ENCODE results near the gene SPECC1. TPM values are rescaled to one million over a fixed set of nuclear protein-coding genes. Genes with fewer than 3 reads are reported as not detected.

SPECC1 gene
- total and polyA plus RNA-seq, 9 of the 15 experiments (the other 6 are each of a cell fraction or from before 2014, with no cell fraction given), result 2.4 to 19.6 (median 14.7) TPM

GRCh38 chr17:20173091-20173490 lies 163.9 kb downstream of the SPECC1 start:
- no peak for ATAC-seq
- no TSS peak for BruUV-seq (replicated peaks)
- TF ChIP-seq GTF2F1 (IDR thresholded peaks at IDR 0.05; ENCODE audit: low read depth, low read length), result no peak
- no peak for TF ChIP-seq ESRRB (CRISPR knock-in tag; IDR thresholded peaks at IDR 0.05; ENCODE audit: borderline replicate concordance)
- no peak for TF ChIP-seq SP1 (CRISPR knock-in tag; IDR thresholded peaks at IDR 0.05)
- TF ChIP-seq RBM34 (IDR thresholded peaks at IDR 0.05; ENCODE audit: borderline replicate concordance, insufficient read depth, low read length), result no peak
- TF ChIP-seq RCOR1 (IDR thresholded peaks at IDR 0.05; ENCODE audit: borderline replicate concordance in 1 of 2, low read depth in 2 of 2, low read length in 2 of 2), result no peak
- TF ChIP-seq ARID3B (CRISPR knock-in tag; IDR thresholded peaks at IDR 0.05; ENCODE audit: borderline replicate concordance), result no peak
- TF ChIP-seq XRCC5 (IDR thresholded peaks at IDR 0.05; ENCODE audit: low read depth, low read length), result no peak
- TF ChIP-seq ZHX1 (conservative IDR thresholded peaks at IDR 0.05; ENCODE audit: low read length), result no peak
- TF ChIP-seq BCLAF1 (IDR thresholded peaks at IDR 0.05; ENCODE audit: borderline replicate concordance in 1 of 2, control insufficient read depth in 1 of 2, low read depth in 2 of 2, low read length in 1 of 2), result no peak
- no peak for TF ChIP-seq SMAD2 (IDR thresholded peaks at IDR 0.05; ENCODE audit: low read depth, low read length)
- no peak for TF ChIP-seq THAP12 (CRISPR knock-in tag; IDR thresholded peaks at IDR 0.05)

More at GRCh38 chr17:20173091-20173490, 163.9 kb downstream of the SPECC1 start:
- no peak overlapping the region for H3K27ac ChIP-seq (ENCODE audit: extremely low read depth, low read depth, low read length)
- FAIRE-seq (no peak), DNase-seq (ENCODE audit: extremely low read depth in 1 of 4, low spot score in 3 of 4) (no peak)
- no peaks in the 10 kb centered on the region for H3K79me2 ChIP-seq (ENCODE audit: control insufficient read depth, insufficient read depth, low read length)
- no peaks in the 10 kb centered on the region for H3K27me3 ChIP-seq (ENCODE audit: control insufficient read depth in 2 of 2, insufficient read depth in 2 of 2, low read length in 2 of 2)
- intact Hi-C loops (cut with micrococcal nuclease), result no loop called here
- WGBS (ENCODE audit: insufficient coverage, low coverage, missing lambda C conversion rate), result 42% methylated on average over 1 of the region's 1 CpG
- no peak overlapping the region for H2AFZ ChIP-seq (ENCODE audit: low read depth, low read length)
- no peak overlapping the region for H3K4me3 ChIP-seq
- no peak overlapping the region for H3K4me2 ChIP-seq (ENCODE audit: insufficient read depth, low read length)
- ChIA-PET CTCF (ENCODE audit: low intra/inter-chr PET ratio) (no interaction called here), POLR2A (no interaction called here)
- H3K36me3 ChIP-seq (ENCODE audit: control insufficient read depth, insufficient read depth, low read length), result no peaks in the 10 kb centered on the region
- H3K4me1 ChIP-seq (replicated peaks in 1 of 2; ENCODE audit: control insufficient read depth in 2 of 2, insufficient read depth in 2 of 2, low read length in 2 of 2), result peaks cover 3 to 9% of the 10 kb centered on the region in 2 experiments; a peak in 3 of 5 replicates
- H3K9me1 ChIP-seq (ENCODE audit: control insufficient read depth, insufficient read depth, low read length), result no peaks in the 10 kb centered on the region
- no peak overlapping the region for H3K9ac ChIP-seq (ENCODE audit: insufficient read depth in 1 of 2, low read depth in 2 of 2, low read length in 2 of 2)
- in situ Hi-C loops (cut with MboI), result no loop called here
- no peaks in the 10 kb centered on the region for H3K9me3 ChIP-seq (replicated peaks; ENCODE audit: control insufficient read depth, insufficient read depth, low read depth, low read length)
- H4K20me1 ChIP-seq (replicated peaks; ENCODE audit: control insufficient read depth, insufficient read depth, low read length), result no peaks in the 10 kb centered on the region; the same call in 1 of the 2 replicates
